SK-N-SH (cell line): ENCODE results near the gene FRMD1. TPM values are rescaled to one million over a fixed set of nuclear protein-coding genes. Genes with fewer than 3 reads are reported as not detected.

Experiments
- CTCF ChIA-PET: fragments of 300-600, 350-600 bp; formaldehyde crosslinking; extraction: SDS; loops from one replicate; lab custom pipeline; 2021; lab: Yijun Ruan, JAX
- POLR2A ChIA-PET: fragments of 350-600 bp; sonication (Branson Sonifier 250); formaldehyde crosslinking; extraction: SDS; loops from one replicate; lab custom pipeline; 2020; ENCODE audit warnings: antibody characterized with exemption, inconsistent platforms; lab: Yijun Ruan, JAX
- DNase-seq: peaks from one replicate; pipeline ENCODE4 v3.0.0; 2012
- H2AFZ ChIP-seq: fragments of 200-600 bp; sonication (generic); 2 replicates; pipeline ENCODE4 v1.8.1; 2016; ENCODE audit warnings: antibody characterized with exemption, mild to moderate bottlenecking, low read depth
- H3F3A ChIP-seq: fragments of 200-600 bp; sonication (generic); replicated peaks from 2 replicates; pipeline ENCODE3; 2016; ENCODE audit warnings: antibody characterized with exemption, mild to moderate bottlenecking; ENCODE audit not compliant: insufficient read depth
- H3K27ac ChIP-seq, 2 experiments: fragments of 200-500 bp in 1 of 2; fragments of 200-600 bp in 1 of 2; sonication (Bioruptor generic) in 1 of 2; sonication (generic), shearing (Covaris generic) in 1 of 2; 2 replicates each; pipeline versions ENCODE4 v1.5.1 to v1.6.1; 2014 to 2016; ENCODE audit warnings: low read depth in 2 of 2, inconsistent platforms in 1 of 2, low read length in 1 of 2, mild to moderate bottlenecking in 1 of 2, mixed read lengths in 1 of 2
- H3K27me3 ChIP-seq: fragments of 200-600 bp; sonication (generic), shearing (Covaris generic); 2 replicates; pipeline ENCODE4 v1.6.1; 2016; ENCODE audit warnings: mixed run types; ENCODE audit not compliant: insufficient read depth
- H3K36me3 ChIP-seq, 2 experiments: fragments of 200-500 bp in 1 of 2; fragments of 200-600 bp in 1 of 2; sonication (Bioruptor generic) in 1 of 2; sonication (generic) in 1 of 2; replicated peaks in 1 of 2; 2 replicates each; pipeline versions ENCODE3 to v1.5.1; 2014 to 2016; ENCODE audit warnings: low read length in 1 of 2, mild to moderate bottlenecking in 1 of 2; ENCODE audit not compliant: insufficient read depth in 2 of 2, control insufficient read depth in 1 of 2
- H3K4me1 ChIP-seq, 2 experiments: fragments of 200-500 bp in 1 of 2; fragments of 200-600 bp in 1 of 2; sonication (Bioruptor generic) in 1 of 2; sonication (generic), shearing (Covaris generic) in 1 of 2; 2 replicates each; pipeline versions ENCODE4 v1.5.1 to v1.6.1; 2014 to 2016; ENCODE audit warnings: low read depth in 1 of 2, low read length in 1 of 2, mixed run types in 1 of 2; ENCODE audit not compliant: insufficient read depth in 2 of 2, control insufficient read depth in 1 of 2
- H3K4me2 ChIP-seq: fragments of 200-600 bp; sonication (generic), shearing (Covaris generic); 2 replicates; pipeline ENCODE4 v1.6.1; 2017; ENCODE audit warnings: mixed run types
- H3K4me3 ChIP-seq, 2 experiments: fragments of 200-500 bp in 1 of 2; fragments of 200-600 bp in 1 of 2; sonication (Bioruptor generic) in 1 of 2; sonication (generic), shearing (Covaris generic) in 1 of 2; 2 replicates each; pipeline versions ENCODE4 v1.5.1 to v1.8.1; 2014 to 2016; ENCODE audit warnings: low read depth in 2 of 2, inconsistent platforms in 1 of 2, low read length in 1 of 2, mild to moderate bottlenecking in 1 of 2, mixed read lengths in 1 of 2, moderate library complexity in 1 of 2
- H3K79me2 ChIP-seq: fragments of 200-600 bp; sonication (generic); 2 replicates; pipeline ENCODE4 v1.8.1; 2017; ENCODE audit warnings: mild to moderate bottlenecking; ENCODE audit not compliant: insufficient read depth
- H3K9ac ChIP-seq: fragments of 200-600 bp; sonication (generic); 2 replicates; pipeline ENCODE4 v1.6.1; 2017; ENCODE audit warnings: mixed run types
- H3K9me2 ChIP-seq: fragments of 200-600 bp; sonication (generic); 2 replicates; pipeline ENCODE4 v1.6.1; 2017; ENCODE audit warnings: mixed run types
- H3K9me3 ChIP-seq: fragments of 200-600 bp; sonication (generic); 2 replicates; pipeline ENCODE4 v1.6.1; 2017; ENCODE audit warnings: mixed run types, mild to moderate bottlenecking, moderate library complexity
- H4K20me1 ChIP-seq: fragments of 200-600 bp; sonication (generic); 2 replicates; pipeline ENCODE4 v1.6.1; 2017; ENCODE audit warnings: mild to moderate bottlenecking, mixed run types; ENCODE audit not compliant: insufficient read depth
- CHD2 ChIP-seq: fragments of 150-350 bp; IDR thresholded peaks from 2 replicates; pipeline ENCODE4 v1.6.1; 2018; ENCODE audit warnings: low read length; ENCODE audit not compliant: partially characterized antibody
- EP300 ChIP-seq, 2 experiments: IDR thresholded peaks; 2 replicates each; pipeline versions ENCODE4 v1.4.0 to v1.6.1; 2012; ENCODE audit warnings: borderline replicate concordance in 1 of 2, low read depth in 1 of 2, low read length in 1 of 2
- GABPA ChIP-seq: IDR thresholded peaks from 2 replicates; pipeline ENCODE4 v1.4.0; 2012; ENCODE audit warnings: low read depth, mild to moderate bottlenecking
- GATA2 ChIP-seq: sonication (generic); formaldehyde crosslinking; IDR thresholded peaks from 2 replicates; pipeline ENCODE4 v1.5.0; 2020; ENCODE audit warnings: mild to moderate bottlenecking, missing genetic modification reagents
- MXI1 ChIP-seq: IDR thresholded peaks from 2 replicates; pipeline ENCODE4 v1.6.1; 2012; ENCODE audit warnings: mild to moderate bottlenecking, low read depth, low read length, improper control_type of control experiment
- NFIC ChIP-seq: IDR thresholded peaks from 2 replicates; pipeline ENCODE4 v1.4.0; 2012; ENCODE audit warnings: borderline replicate concordance
- PBX3 ChIP-seq: IDR thresholded peaks from 2 replicates; pipeline ENCODE4; 2012
- RFX5 ChIP-seq: IDR thresholded peaks from 2 replicates; pipeline ENCODE4 v1.6.1; 2012; ENCODE audit warnings: mild to moderate bottlenecking, improper control_type of control experiment, low read length
- RXRA ChIP-seq: IDR thresholded peaks from 2 replicates; pipeline ENCODE4 v1.4.0; 2012; ENCODE audit warnings: low read depth, mild to moderate bottlenecking, borderline replicate concordance
- SIN3A ChIP-seq: IDR thresholded peaks from 2 replicates; pipeline ENCODE4 v1.6.1; 2012; ENCODE audit warnings: low read depth, mild to moderate bottlenecking, low read length, moderate library complexity, borderline replicate concordance
- SMC3 ChIP-seq: IDR thresholded peaks from 2 replicates; pipeline ENCODE4 v1.6.1; 2012; ENCODE audit warnings: low read depth, low read length, improper control_type of control experiment
- TCF12 ChIP-seq: IDR thresholded peaks from 2 replicates; pipeline ENCODE4 v1.4.0; 2012
- TEAD4 ChIP-seq: IDR thresholded peaks from 2 replicates; pipeline ENCODE4 v1.4.0; 2012; ENCODE audit warnings: mild to moderate bottlenecking, borderline replicate concordance; ENCODE audit not compliant: insufficient read depth
- USF2 ChIP-seq: fragments of 150-350 bp; IDR thresholded peaks from 2 replicates; pipeline ENCODE4 v1.6.1; 2017; ENCODE audit warnings: antibody characterized with exemption, low read length, low read depth, borderline replicate concordance
- WGBS: methylation state at CpG from one replicate; pipeline ENCODE4 v1.1.6; 2017; ENCODE audit warnings: low lambda C conversion rate; 5-methylcytosine and 5-hydroxymethylcytosine counted together
- polyA plus RNA-seq, 3 experiments: library from polyadenylated mRNA; depleted of rRNA; stranded (reverse); fragments of >200 nt; gene quantifications; 2 replicates each; pipeline ENCODE4 v1.2.3, GENCODE V29; 2012
- TF ChIP-seq, protein P1 (sequence below): IDR thresholded peaks from 2 replicates; pipeline ENCODE4 v1.4.0; 2012; ENCODE audit warnings: low read depth, borderline replicate concordance
- TF ChIP-seq, protein P2 (sequence below): fragments of 150-350 bp; IDR thresholded peaks from 2 replicates; pipeline ENCODE4 v1.6.1; 2016; ENCODE audit warnings: mild to moderate bottlenecking, low read depth, low read length
- TF ChIP-seq, protein P3 (sequence below): IDR thresholded peaks from 2 replicates; pipeline ENCODE4 v1.4.0; 2012; ENCODE audit warnings: low read depth
- TF ChIP-seq, protein P4 (sequence below): IDR thresholded peaks from 2 replicates; pipeline ENCODE4 v1.4.0; 2012; ENCODE audit warnings: low read depth, borderline replicate concordance

FRMD1 gene
- polyA plus RNA-seq, 1 of the 3 experiments (the other 2 are of a cell fraction), result not detected

GRCh38 chr6:168004023-168004422, 75.0 kb downstream of the FRMD1 start:
- H3K4me1 ChIP-seq, result no peaks in the 10 kb centered on the region
- H3K9me3 ChIP-seq, result no peaks in the 10 kb centered on the region
- no peaks in the 10 kb centered on the region for H3K27me3 ChIP-seq
- no peak overlapping the region for H3K4me3 ChIP-seq
- CTCF ChIA-PET, result no interaction called here
- no peaks in the 10 kb centered on the region for H3F3A ChIP-seq
- DNase-seq, result no peak
- TF ChIP-seq MXI1 (no peak), RXRA (no peak), CHD2 (no peak), NFIC (no peak), SIN3A (no peak), GATA2 (CRISPR knock-in tag) (no peak), SMC3 (no peak), PBX3 (no peak), TCF12 (no peak), EP300 (IDR thresholded peaks at IDR 0.05; ENCODE audit: borderline replicate concordance in 1 of 2, low read depth in 1 of 2, low read length in 1 of 2) (no peak), TEAD4 (no peak), GABPA (no peak), USF2 (no peak), RFX5 (no peak)
- TF ChIP-seq, protein P1, sequence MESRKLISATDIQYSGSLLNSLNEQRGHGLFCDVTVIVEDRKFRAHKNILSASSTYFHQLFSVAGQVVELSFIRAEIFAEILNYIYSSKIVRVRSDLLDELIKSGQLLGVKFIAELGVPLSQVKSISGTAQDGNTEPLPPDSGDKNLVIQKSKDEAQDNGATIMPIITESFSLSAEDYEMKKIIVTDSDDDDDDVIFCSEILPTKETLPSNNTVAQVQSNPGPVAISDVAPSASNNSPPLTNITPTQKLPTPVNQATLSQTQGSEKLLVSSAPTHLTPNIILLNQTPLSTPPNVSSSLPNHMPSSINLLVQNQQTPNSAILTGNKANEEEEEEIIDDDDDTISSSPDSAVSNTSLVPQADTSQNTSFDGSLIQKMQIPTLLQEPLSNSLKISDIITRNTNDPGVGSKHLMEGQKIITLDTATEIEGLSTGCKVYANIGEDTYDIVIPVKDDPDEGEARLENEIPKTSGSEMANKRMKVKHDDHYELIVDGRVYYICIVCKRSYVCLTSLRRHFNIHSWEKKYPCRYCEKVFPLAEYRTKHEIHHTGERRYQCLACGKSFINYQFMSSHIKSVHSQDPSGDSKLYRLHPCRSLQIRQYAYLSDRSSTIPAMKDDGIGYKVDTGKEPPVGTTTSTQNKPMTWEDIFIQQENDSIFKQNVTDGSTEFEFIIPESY, result no peak
- TF ChIP-seq, protein P2, sequence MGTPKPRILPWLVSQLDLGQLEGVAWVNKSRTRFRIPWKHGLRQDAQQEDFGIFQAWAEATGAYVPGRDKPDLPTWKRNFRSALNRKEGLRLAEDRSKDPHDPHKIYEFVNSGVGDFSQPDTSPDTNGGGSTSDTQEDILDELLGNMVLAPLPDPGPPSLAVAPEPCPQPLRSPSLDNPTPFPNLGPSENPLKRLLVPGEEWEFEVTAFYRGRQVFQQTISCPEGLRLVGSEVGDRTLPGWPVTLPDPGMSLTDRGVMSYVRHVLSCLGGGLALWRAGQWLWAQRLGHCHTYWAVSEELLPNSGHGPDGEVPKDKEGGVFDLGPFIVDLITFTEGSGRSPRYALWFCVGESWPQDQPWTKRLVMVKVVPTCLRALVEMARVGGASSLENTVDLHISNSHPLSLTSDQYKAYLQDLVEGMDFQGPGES, result no peak
- TF ChIP-seq, protein P3, sequence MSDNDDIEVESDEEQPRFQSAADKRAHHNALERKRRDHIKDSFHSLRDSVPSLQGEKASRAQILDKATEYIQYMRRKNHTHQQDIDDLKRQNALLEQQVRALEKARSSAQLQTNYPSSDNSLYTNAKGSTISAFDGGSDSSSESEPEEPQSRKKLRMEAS, result no peak
- TF ChIP-seq, protein P4, sequence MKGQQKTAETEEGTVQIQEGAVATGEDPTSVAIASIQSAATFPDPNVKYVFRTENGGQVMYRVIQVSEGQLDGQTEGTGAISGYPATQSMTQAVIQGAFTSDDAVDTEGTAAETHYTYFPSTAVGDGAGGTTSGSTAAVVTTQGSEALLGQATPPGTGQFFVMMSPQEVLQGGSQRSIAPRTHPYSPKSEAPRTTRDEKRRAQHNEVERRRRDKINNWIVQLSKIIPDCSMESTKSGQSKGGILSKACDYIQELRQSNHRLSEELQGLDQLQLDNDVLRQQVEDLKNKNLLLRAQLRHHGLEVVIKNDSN, result no peak
- WGBS, result 62% methylated on average over 7 of the region's 7 CpGs
- no peaks in the 10 kb centered on the region for H3K79me2 ChIP-seq
- POLR2A ChIA-PET, result no interaction called here
- no peaks in the 10 kb centered on the region for H4K20me1 ChIP-seq
- no peak overlapping the region for H3K4me2 ChIP-seq
- no peak overlapping the region for H2AFZ ChIP-seq
- no peaks in the 10 kb centered on the region for H3K36me3 ChIP-seq
- no peak overlapping the region for H3K27ac ChIP-seq
- H3K9me2 ChIP-seq, result no peaks in the 10 kb centered on the region
- no peak overlapping the region for H3K9ac ChIP-seq

Other genes starting within 250 kb of the FRMD1 start
- not detected in 2 replicates for gene KIF25, start 81.5 kb downstream of the FRMD1 start, polyA plus RNA-seq (2012; rRNA removed)
- not detected in 2 replicates for gene DACT2, start 240.6 kb upstream of the FRMD1 start, polyA plus RNA-seq (2012; rRNA removed)